Measurements from ENCODE around the gene MARK3.

The MARK3 gene

GRCh38 chr14:103550451-103551337 lies 165.5 kb downstream of the MARK3 start:
- no peak for DNase-seq (ENCODE audit: low spot score)

DNA sequence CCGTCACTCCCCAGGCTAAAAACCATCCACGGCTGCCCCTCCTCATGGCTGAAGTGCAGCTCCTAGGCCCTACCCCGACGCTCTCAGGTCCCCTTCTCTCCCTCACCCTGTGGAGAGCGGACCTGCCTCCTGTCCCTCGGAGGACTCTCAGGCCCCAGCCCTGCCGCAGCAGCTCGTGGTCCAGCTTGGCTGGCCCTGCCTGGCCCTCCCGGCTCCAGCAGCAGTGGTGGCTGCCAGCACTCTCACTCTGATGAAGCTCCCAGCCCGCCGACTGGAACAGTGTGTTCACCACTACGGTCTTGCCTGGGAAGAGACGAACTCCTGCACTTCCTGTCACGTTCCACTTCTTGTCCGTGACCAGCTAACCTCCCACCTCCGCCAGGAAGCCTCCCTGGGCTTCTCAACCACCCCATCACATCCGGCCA lies 166.1 kb downstream of the MARK3 start:
- DNase-seq (ENCODE audit: low spot score): no peak

DNA sequence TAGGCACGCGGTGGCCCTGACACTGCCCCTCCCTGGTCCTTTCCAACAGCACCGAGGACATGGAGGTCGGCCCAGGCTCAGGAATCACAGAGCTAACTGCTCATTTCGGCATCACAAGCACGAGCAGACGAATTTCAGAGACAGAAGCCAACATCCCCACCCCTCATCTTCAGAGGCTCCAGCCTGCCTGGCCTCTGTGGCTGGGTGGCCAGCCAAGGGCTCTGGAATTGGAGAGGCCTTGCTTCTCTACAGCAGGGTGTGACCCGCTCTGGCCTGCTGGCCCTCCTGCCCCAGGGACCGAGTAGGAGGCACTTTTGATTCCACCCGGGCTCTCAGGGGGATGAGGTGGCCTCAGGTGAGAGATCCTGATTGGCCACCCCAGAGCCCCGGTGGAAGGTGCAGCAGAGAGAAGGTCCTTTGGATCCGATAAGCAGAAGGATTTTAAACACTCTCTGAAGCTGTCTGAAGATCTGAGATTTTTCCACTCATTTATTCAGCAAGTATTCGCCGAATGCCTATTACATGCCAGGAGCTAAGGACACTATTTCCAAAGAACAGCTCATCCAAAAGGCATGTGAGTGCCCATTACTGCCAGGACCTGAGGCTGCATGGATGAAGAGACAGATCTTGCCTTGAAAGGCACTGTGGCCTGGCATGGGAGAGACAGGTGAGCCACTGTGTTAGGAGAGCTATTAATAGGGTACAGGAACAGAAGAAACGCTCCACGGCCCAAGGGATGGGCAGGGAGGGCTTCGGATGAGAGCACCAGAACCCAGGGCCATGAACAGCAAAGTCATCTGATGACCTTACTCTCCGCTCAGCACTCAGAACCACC lies 167.0 kb downstream of the MARK3 start:
- DNase-seq (ENCODE audit: low spot score): peak; percentile 42

GRCh38 chr14:103552846-103553210 lies 167.6 kb downstream of the MARK3 start:
- DNase-seq (ENCODE audit: low spot score): no peak
